Prostate gland (tissue), 2 donors: Measurements from ENCODE around the gene PLPP7.

Experiments used
- POLR2A ChIP-seq: fragments of 450-650 bp; IDR thresholded peaks from one replicate; pipeline ENCODE4 v1.6.1; 2016; ENCODE audit warnings: antibody characterized with exemption, mild to moderate bottlenecking
- POLR2AphosphoS5 ChIP-seq: sonication (generic); formaldehyde crosslinking; IDR thresholded peaks from one replicate; pipeline ENCODE4 v1.6.1; 2017; ENCODE audit warnings: antibody characterized with exemption
- TF ChIP-seq, protein P1 (sequence below), 4 experiments: fragments of 200-600 bp in 2 of 4; fragments of 450-650 bp in 2 of 4; sonication (generic) in 2 of 4; IDR thresholded peaks; 1 replicate in 3 of 4; 2 replicates in 1 of 4; pipeline ENCODE4 v1.5.1; 2016 to 2019; ENCODE audit warnings: antibody characterized with exemption in 4 of 4, mild to moderate bottlenecking in 2 of 4, moderate library complexity in 2 of 4

DNA sequence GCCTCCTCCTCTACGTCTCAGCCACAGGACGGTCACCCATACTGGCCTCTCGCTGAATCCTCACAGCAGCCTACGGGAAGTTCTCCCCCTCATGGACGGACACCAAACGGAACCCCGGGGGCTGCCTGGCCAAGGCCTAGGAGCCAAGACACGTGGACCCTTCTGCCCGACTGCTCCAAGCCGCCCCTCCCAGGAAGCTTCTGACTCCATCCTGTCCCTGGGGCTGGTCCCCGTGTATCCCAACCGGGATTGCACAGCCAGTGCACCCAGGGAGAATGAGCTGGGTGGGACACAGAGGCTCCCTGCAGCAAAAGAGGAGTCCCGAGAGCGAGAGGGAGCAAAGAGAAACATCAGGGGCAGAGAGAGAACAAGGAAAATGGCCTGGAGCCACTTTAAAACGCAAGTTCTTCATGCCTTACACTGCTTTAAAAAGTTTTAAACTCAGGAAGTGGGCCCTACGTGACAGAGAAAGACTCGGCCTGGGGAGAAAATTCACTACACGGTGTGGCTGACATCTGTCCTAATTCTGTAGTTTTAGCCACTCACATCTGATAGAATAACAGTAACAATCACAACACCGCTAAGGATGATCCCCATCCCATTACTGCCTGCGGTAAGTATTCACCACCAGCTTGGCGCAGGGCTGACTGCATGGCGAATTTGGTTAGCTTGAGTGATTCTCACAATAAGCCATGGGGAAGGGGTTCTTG, 16.2 kb upstream of the PLPP7 start:
- no peak for TF ChIP-seq POLR2A
- TF ChIP-seq, protein P1, sequence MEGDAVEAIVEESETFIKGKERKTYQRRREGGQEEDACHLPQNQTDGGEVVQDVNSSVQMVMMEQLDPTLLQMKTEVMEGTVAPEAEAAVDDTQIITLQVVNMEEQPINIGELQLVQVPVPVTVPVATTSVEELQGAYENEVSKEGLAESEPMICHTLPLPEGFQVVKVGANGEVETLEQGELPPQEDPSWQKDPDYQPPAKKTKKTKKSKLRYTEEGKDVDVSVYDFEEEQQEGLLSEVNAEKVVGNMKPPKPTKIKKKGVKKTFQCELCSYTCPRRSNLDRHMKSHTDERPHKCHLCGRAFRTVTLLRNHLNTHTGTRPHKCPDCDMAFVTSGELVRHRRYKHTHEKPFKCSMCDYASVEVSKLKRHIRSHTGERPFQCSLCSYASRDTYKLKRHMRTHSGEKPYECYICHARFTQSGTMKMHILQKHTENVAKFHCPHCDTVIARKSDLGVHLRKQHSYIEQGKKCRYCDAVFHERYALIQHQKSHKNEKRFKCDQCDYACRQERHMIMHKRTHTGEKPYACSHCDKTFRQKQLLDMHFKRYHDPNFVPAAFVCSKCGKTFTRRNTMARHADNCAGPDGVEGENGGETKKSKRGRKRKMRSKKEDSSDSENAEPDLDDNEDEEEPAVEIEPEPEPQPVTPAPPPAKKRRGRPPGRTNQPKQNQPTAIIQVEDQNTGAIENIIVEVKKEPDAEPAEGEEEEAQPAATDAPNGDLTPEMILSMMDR (IDR thresholded peaks at IDR 0.05) = no peak
- no peak for TF ChIP-seq POLR2AphosphoS5
